Measurements from ENCODE around the gene KCNIP1.

GRCh38 chr5:170660531-170660930 is 156.7 kb downstream of the KCNIP1 start:
- TF ChIP-seq CTCF (IDR thresholded peaks at IDR 0.05; ENCODE audit: low read depth, low read length): no peak
- TF ChIP-seq MYC (IDR thresholded peaks at IDR 0.05; ENCODE audit: low read depth, low read length): no peak
- TF ChIP-seq POLR2A (IDR thresholded peaks at IDR 0.05; ENCODE audit: extremely low read depth, insufficient read length): no peak
- no peak for TF ChIP-seq MAX (IDR thresholded peaks at IDR 0.05; ENCODE audit: low read depth, low read length)

All from NB4 (cell line).